Stomach smooth muscle (tissue), 2 donors: Measurements from ENCODE around the gene PDE4D.

Source experiments
- H3K27ac ChIP-seq: one replicate; pipeline ENCODE4 v1.7.0; 2013; ENCODE audit warnings: mild to moderate bottlenecking, low read length, inconsistent platforms
- H3K27me3 ChIP-seq, 2 donors: one replicate each; pipeline ENCODE4 v1.7.0; 2013; ENCODE audit warnings: low read length in 2 of 2; ENCODE audit not compliant: insufficient read depth in 2 of 2, control insufficient read depth in 1 of 2
- H3K36me3 ChIP-seq, 2 donors: one replicate each; pipeline ENCODE4 v1.7.0; 2013; ENCODE audit warnings: low read length in 2 of 2; ENCODE audit not compliant: control insufficient read depth in 2 of 2, insufficient read depth in 2 of 2
- H3K4me1 ChIP-seq: one replicate; pipeline ENCODE4 v1.7.0; 2013; ENCODE audit warnings: low read length; ENCODE audit not compliant: control insufficient read depth, insufficient read depth
- H3K4me3 ChIP-seq, 2 donors: one replicate each; pipeline ENCODE4 v1.7.0; 2013; ENCODE audit warnings: low read length in 2 of 2
- H3K9ac ChIP-seq, 2 donors: one replicate each; pipeline ENCODE4 v1.7.0; 2013; ENCODE audit warnings: low read length in 2 of 2, mild to moderate bottlenecking in 1 of 2
- H3K9me3 ChIP-seq, 2 donors: one replicate each; pipeline ENCODE4 v1.7.0; 2013; ENCODE audit warnings: low read length in 2 of 2; ENCODE audit not compliant: control insufficient read depth in 2 of 2
- donor health status: healthy.
- donor health status: Pancreatic carcinoma.

The PDE4D gene

DNA sequence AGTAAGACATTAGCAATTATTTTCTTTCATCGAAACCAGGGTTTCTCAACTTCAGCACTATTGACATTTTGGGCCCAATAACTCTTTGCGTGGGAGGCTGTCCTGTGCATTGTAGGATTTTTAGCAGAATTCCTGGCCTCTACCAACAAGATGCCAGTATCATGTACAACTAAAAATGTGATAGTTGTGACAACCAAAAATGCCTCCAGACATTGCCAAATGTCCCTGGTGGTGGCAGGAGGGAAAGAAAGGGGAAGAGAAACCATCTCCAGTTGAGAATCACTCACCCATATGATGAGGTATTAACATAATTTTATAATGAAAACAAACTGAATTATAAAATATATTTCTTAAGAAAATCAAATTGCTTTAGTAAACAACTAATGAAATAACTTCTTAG is 904.6 kb downstream of the PDE4D start:
- Histone ChIP-seq H3K27ac (no peak overlapping the region), H3K9ac (no peak overlapping the region), H3K9me3 (no peaks in the 10 kb centered on the region), H3K4me3 (no peak overlapping the region), H3K36me3 (peaks cover 3 to 19% of the 10 kb centered on the region in 2 donors), H3K4me1 (no peaks in the 10 kb centered on the region), H3K27me3 (no peaks in the 10 kb centered on the region)

DNA sequence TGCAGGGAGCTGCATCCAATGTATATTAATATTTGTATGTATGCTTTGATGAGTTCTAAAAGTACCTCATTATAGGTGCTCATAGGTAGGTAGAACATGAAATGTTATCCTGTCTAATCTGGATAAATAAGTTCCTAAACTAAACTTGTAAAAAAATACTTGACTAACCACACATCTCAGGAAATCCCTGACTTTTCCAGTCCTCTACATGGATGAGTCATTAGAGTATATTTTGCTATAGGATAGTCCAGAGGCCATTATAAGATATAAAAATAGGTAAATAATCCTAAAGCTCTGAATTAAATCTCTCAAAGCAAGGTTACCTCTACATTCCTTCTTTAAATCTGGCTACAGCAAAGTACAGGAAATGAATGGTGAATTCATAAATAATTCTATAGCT is 906.3 kb downstream of the PDE4D start:
- Histone ChIP-seq H3K4me1 (no peaks in the 10 kb centered on the region), H3K9me3 (no peaks in the 10 kb centered on the region), H3K9ac (no peak overlapping the region), H3K27me3 (no peaks in the 10 kb centered on the region), H3K27ac (no peak overlapping the region), H3K36me3 (peaks cover 15 to 23% of the 10 kb centered on the region in 2 donors), H3K4me3 (no peak overlapping the region)

DNA sequence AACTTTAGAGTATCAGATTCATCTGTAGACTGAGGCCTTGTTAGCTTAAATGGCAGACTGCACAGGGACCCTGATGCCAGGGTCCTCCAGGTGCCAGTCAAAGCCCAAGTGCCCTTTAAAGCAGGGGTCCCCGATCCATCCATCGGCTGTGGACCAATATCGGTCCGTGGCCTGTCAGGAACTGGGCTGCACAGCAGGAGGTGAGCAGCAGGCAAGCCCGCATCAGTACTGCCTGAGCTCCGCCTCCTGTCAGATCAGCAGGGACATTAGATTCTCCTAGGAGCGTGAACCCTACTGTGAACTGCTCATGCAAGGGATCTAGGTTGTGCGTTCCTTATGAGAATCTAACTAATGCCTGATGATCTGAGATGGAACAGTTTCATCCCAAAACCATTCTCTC is 907.2 kb downstream of the PDE4D start:
- no peak overlapping the region for H3K9ac ChIP-seq

DNA sequence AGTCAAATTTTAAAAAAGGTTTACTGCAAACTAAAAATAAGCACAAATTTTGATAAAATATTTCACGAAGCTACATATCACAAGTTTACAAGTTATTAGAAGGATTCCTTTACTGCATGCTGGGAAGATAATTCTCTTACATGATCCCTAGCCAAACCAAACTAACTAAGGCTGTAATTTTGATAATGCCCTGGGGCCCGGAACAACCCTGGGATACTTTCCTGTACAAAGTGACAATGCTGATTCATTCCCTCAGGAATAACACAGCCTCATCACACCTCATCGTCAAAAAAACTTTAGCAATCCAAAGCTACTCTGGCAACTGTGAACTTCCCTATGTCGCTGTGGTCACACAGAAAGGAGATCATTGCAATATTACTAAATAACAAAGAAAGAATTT is 907.8 kb downstream of the PDE4D start:
- H3K27ac ChIP-seq: no peak overlapping the region
- H3K9ac ChIP-seq: no peak overlapping the region
- H3K9me3 ChIP-seq: no peaks in the 10 kb centered on the region
- no peaks in the 10 kb centered on the region for H3K4me1 ChIP-seq
- H3K27me3 ChIP-seq: no peaks in the 10 kb centered on the region
- H3K36me3 ChIP-seq: peaks cover 18 to 33% of the 10 kb centered on the region in 2 donors
- no peak overlapping the region for H3K4me3 ChIP-seq

More for the DNA sequence above, 907.2 kb downstream of the PDE4D start:
- H3K27me3 ChIP-seq: no peaks in the 10 kb centered on the region
- peaks cover 16 to 29% of the 10 kb centered on the region in 2 donors for H3K36me3 ChIP-seq
- no peak overlapping the region for H3K4me3 ChIP-seq
- no peaks in the 10 kb centered on the region for H3K9me3 ChIP-seq
- H3K27ac ChIP-seq: no peak overlapping the region
- H3K4me1 ChIP-seq: no peaks in the 10 kb centered on the region

DNA sequence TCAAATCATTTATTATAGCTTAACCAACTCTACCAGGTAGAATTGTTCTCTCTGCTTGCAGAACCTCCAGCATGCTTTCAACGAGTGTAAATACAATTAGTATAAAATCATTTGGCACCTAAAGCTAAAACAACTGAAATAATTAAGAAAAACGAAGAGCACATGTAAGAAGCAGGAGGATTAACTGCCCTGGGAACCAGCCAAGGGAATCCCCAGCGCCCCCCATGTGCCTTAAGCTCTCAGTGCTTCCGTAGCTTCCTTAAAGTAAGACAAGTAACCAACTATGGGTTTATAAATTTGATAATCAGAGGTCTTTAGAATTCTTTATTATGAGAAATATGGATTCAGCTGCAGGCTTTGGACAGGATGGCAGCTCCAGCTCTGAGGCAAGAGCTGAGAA is 908.2 kb downstream of the PDE4D start:
- Histone ChIP-seq H3K36me3 (peaks cover 19 to 37% of the 10 kb centered on the region in 2 donors), H3K9me3 (no peaks in the 10 kb centered on the region), H3K9ac (no peak overlapping the region), H3K4me1 (no peaks in the 10 kb centered on the region), H3K27ac (no peak overlapping the region), H3K27me3 (no peaks in the 10 kb centered on the region), H3K4me3 (no peak overlapping the region)

DNA sequence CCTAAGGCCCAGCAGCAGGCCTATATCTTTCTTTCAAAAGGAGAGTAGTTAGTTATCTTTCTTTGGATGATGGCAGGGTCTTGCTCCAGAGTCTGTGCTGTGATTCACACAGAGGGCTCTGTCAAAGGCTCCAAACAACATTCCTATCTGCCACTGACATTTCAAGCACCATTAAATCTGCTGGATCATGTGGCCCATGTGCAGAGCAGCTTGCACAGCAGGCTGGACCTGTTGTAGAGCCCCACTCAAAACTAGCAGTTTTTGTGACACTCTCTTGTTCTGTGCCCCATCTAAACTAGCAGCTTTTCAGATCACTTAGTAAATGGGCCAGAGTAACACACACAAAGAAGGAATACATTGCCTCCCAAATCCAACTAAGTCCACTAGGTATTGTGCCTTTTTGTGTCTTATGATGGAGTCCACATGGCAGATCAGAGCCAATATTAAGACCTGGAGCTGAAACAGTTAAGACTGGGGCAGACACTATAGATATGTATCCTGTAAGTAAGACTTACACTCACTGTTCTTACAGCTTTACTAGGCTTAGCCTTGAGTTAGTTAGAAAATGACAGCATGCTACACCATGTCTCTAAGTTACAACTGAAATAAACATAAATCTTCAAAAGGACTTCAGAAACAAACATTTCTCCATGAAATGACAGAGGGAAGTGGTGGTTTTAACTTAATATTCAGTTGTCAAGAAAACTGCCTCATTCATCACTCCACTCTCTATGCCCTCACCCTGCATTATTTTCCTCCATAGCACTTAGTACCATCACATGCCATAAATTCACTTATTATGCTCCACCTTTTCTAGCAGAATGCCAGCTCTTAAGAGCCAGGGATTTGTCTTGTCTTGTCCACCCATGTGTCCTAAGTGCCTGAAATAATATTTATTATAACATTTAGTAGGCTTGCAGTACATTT is 909.7 kb downstream of the PDE4D start:
- Histone ChIP-seq H3K27ac (no peak overlapping the region), H3K4me1 (no peaks in the 10 kb centered on the region), H3K9me3 (no peaks in the 10 kb centered on the region), H3K4me3 (no peak overlapping the region), H3K9ac (no peak overlapping the region), H3K27me3 (no peaks in the 10 kb centered on the region), H3K36me3 (peaks cover 15 to 33% of the 10 kb centered on the region in 2 donors)

DNA sequence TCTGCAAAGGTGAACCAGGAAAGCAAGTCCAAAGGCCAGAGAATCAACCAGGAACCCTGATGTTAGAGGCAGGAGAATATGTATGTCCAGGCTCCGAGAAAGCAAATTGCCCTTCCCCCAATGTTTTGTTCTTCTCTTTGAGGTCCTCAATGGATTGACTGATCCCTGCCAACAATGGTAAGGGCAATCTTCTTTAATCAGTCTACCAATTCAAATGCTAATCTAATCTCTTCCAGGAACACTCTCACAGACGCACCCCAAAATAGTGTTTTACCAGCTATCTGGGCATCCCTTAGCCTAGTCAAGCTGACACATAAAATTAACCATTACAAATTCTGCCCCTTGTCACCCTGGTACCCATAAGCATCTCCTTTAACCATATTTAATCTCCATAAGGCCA is 912.6 kb downstream of the PDE4D start:
- Histone ChIP-seq H3K27ac (no peak overlapping the region), H3K4me1 (no peaks in the 10 kb centered on the region), H3K4me3 (no peak overlapping the region), H3K27me3 (no peaks in the 10 kb centered on the region), H3K9ac (no peak overlapping the region), H3K36me3 (peaks cover 19 to 31% of the 10 kb centered on the region in 2 donors), H3K9me3 (no peaks in the 10 kb centered on the region)

DNA sequence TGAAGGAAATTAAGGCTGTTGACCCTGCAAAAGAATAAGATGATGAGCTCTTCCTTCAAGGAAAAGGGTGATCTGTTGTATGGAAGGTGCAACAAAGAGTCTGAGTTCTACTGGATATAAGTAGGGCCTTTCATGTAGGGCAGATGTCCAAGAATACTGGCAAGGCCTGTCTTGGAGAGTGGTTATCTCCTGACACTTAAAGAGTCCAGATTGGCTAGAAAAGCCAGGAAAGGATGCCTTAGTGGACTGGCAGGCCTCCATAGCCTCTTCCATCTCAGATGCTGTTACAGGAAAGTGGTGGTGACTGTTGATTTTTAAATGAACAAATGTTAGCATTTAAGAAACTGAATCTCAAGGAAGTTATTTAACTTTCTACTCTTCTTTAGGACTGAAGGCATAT is 914.4 kb downstream of the PDE4D start:
- no peaks in the 10 kb centered on the region for H3K4me1 ChIP-seq
- H3K36me3 ChIP-seq: peaks cover 29 to 40% of the 10 kb centered on the region in 2 donors
- no peak overlapping the region for H3K9ac ChIP-seq
- no peaks in the 10 kb centered on the region for H3K9me3 ChIP-seq
- no peak overlapping the region for H3K4me3 ChIP-seq
- H3K27ac ChIP-seq: no peak overlapping the region
- H3K27me3 ChIP-seq: no peaks in the 10 kb centered on the region

DNA sequence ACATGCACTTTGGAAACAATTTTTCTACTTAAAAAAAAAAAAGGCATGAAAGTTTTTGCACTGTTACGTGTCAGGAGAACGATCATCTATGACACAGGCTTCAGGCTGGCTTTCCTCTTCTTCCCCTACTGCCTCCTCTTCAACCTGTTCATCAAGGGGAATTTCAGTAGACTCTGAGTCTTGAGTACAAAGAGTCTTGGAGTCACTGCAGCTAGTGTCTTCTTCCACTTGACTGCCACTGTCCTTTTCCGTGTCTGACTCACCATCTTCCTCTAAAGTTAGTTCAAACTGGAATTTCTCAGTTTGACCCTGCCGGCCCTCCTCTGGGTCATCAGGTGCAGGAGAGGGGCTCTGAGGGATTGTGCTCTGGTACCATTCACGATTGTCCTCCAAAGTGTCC is 918.9 kb downstream of the PDE4D start:
- no peaks in the 10 kb centered on the region for H3K4me1 ChIP-seq
- H3K9ac ChIP-seq: no peak overlapping the region
- peaks cover 14 to 26% of the 10 kb centered on the region in 2 donors for H3K36me3 ChIP-seq
- H3K27me3 ChIP-seq: no peaks in the 10 kb centered on the region
- no peak overlapping the region for H3K27ac ChIP-seq
- H3K4me3 ChIP-seq: no peak overlapping the region
- H3K9me3 ChIP-seq: no peaks in the 10 kb centered on the region

DNA sequence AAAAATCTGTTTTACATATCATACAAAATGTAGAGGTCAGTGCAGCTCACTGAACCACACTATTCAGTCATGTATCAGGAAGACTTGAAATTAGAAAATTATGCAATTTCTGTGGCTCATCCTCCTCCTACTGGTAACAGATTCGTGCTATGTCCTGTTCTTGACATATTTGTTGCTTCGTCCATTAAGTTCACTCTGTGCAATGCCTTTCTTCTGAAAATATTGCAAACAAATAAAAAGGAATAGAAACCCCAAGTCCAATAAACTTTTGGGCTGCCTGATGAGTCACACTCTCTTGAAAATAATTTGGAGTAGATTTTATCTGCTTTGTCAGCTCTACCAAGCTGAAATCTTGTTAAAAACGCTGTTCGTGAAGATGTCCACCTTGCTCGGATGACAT is 919.4 kb downstream of the PDE4D start:
- Histone ChIP-seq H3K9ac (no peak overlapping the region), H3K9me3 (no peaks in the 10 kb centered on the region), H3K36me3 (peaks cover 14 to 26% of the 10 kb centered on the region in 2 donors), H3K27ac (no peak overlapping the region), H3K27me3 (no peaks in the 10 kb centered on the region), H3K4me3 (no peak overlapping the region), H3K4me1 (no peaks in the 10 kb centered on the region)

DNA sequence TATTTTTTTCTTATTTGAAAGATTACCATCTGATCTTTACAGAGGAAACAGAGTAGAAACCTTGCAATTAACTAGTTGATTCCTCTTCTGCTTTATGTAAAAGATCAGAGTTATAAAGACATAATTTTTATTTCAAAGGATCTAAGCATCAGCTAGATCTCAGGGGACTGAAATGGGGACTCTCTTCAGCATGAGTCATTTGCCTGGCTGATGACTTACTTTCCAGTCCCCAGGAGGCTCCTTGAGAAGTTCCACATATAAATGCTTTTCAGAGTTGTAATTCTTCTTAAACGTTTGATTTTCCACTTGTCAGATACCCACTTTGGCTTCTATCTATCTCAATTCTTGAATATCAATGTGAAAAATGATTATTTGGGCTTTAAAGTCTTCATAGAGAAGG is 921.2 kb downstream of the PDE4D start:
- Histone ChIP-seq H3K9ac (no peak overlapping the region), H3K36me3 (peaks cover 14 to 25% of the 10 kb centered on the region in 2 donors), H3K9me3 (no peaks in the 10 kb centered on the region), H3K4me3 (no peak overlapping the region), H3K4me1 (no peaks in the 10 kb centered on the region), H3K27ac (no peak overlapping the region), H3K27me3 (no peaks in the 10 kb centered on the region)
